ENCODE data around the gene SORBS1.

SORBS1 gene

DNA sequence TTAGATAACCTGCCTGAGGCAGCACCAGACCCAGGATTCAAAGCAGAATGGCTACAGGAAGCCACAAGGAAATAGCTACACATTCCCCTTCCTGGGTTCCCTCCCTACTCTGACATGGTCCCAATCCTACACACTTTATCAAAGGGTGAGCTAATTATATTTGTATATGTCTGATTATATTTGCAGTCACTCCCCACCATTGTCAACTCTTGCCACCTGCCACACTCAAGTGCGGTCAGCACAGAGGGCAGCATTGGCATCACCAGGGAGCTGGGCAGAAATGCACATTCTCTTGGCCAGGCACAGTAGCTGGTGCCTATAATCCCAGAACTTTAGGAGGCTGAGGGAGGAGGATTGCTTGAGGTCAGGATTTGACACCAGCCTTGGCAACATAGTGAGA lies 156.3 kb downstream of the SORBS1 start:
- H3K27ac Mint-ChIP-seq = no peak overlapping the region
- peaks cover 2% of the 10 kb centered on the region for H3K27me3 Mint-ChIP-seq
- no peak overlapping the region for H3K4me3 Mint-ChIP-seq
- intact Hi-C loops (cut with micrococcal nuclease) = no loop called here
- peaks cover 9% of the 10 kb centered on the region for H3K4me1 Mint-ChIP-seq (ENCODE audit: low read depth)
- H3K36me3 Mint-ChIP-seq (ENCODE audit: low read depth) = no peaks in the 10 kb centered on the region
- H3K9me3 Mint-ChIP-seq = no peaks in the 10 kb centered on the region

DNA sequence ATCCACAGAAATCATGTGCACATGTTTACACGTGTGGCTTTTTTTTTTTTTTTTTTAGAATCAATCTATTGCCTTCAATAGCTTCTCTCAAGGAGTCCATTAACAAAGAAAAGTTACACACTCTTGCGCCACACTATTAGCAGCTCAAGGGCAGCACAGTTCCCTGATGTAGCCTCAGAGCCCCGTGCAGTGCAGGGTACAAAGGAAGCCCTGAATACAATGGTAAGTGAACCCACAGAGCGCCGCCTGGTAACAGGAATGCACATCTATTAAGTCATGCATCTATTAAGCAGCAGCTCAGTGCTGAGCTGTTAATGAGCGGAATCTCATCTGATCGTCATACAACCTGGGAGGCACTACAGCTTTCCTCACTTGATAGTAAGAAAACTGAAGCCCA lies 156.7 kb downstream of the SORBS1 start:
- H3K4me1 Mint-ChIP-seq (ENCODE audit: low read depth) = peaks cover 9% of the 10 kb centered on the region
- peaks cover 1% of the 10 kb centered on the region for H3K27me3 Mint-ChIP-seq
- no peak overlapping the region for H3K4me3 Mint-ChIP-seq
- H3K9me3 Mint-ChIP-seq = no peaks in the 10 kb centered on the region
- no peak overlapping the region for H3K27ac Mint-ChIP-seq
- intact Hi-C loops (cut with micrococcal nuclease) = no loop called here
- no peaks in the 10 kb centered on the region for H3K36me3 Mint-ChIP-seq (ENCODE audit: low read depth)

DNA sequence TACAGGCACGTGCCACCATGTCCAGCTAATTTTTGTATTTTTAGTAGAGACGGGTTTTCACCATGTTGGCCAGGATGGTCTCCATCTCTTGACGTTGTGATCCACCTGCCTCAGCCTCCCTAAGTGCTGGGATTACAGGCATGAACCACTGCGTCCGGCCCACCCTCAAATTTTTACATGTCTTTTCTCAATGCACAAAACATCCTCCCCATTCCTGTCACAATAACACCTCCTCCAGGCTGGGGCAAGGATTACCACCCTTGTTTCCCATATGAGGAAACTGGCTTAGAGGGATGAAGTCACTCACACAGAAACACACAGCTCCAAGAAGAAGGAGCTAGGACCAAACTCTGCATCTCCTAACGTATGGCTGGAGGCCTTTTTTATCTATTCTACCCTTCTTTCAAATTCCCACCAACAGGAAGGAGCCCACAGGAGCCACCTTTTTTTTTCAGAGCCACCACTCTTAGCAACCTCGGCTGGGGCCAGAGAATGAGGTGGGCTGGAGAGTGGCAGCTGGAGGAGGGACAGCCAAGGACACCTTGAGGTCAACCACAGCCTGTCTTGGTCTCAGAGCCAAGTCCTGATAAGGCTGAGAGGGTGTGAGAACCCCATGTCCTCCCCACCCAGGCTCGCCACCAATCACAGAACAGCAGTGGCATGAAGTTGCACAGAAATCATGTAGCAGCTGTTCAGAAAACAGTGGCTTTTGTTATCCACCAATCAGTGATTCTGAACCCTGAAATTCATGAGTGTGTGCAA lies 157.3 kb downstream of the SORBS1 start:
- H3K4me3 Mint-ChIP-seq = no peak overlapping the region
- intact Hi-C loops (cut with micrococcal nuclease) = no loop called here

DNA sequence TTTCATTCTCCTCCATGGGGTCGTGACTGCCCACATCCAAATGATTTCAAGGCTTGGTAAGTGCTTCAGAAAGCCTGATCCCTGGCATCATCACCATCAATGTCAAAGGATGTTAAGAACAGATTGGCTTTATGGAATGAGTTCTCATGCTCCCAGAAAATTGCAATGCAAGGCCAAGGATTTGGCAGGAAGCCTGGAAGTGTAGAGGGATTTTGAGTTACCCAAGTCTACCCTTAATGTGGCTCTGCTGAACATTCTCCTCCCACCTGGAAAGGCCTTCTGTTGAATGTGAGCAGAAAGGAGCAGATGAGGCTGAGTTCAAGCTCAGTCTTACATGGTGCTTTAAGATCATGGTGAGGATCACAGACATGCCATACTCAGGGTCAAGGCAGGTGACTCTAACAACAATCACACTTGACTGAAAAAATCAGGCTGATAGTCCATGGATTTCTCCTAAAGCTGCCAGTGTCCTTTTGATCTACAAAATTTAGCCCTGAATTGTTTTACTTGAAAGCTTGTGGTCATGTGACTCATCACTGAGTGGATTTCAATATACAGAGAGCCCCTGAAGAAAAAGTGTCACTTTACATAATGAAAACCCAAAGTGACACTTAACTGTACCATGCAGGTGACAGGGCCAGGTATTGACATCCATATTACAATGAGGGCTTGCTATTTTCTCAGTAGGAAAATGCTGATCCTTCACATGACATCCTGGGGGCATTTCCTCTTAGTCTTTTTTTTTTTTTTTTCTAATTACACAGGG lies 159.3 kb downstream of the SORBS1 start:
- Mint-ChIP-seq H3K4me1 (ENCODE audit: low read depth) (peaks cover 14% of the 10 kb centered on the region), H3K9me3 (no peaks in the 10 kb centered on the region), H3K27ac (no peak overlapping the region), H3K36me3 (ENCODE audit: low read depth) (no peaks in the 10 kb centered on the region), H3K27me3 (peaks cover 1% of the 10 kb centered on the region), H3K4me3 (no peak overlapping the region)
- intact Hi-C loops (cut with micrococcal nuclease) = no loop called here

More for the DNA sequence above, 157.3 kb downstream of the SORBS1 start:
- Mint-ChIP-seq H3K4me1 (ENCODE audit: low read depth) (peaks cover 9% of the 10 kb centered on the region), H3K36me3 (ENCODE audit: low read depth) (no peaks in the 10 kb centered on the region), H3K27ac (no peak overlapping the region), H3K27me3 (peaks cover 1% of the 10 kb centered on the region), H3K9me3 (no peaks in the 10 kb centered on the region)

DNA sequence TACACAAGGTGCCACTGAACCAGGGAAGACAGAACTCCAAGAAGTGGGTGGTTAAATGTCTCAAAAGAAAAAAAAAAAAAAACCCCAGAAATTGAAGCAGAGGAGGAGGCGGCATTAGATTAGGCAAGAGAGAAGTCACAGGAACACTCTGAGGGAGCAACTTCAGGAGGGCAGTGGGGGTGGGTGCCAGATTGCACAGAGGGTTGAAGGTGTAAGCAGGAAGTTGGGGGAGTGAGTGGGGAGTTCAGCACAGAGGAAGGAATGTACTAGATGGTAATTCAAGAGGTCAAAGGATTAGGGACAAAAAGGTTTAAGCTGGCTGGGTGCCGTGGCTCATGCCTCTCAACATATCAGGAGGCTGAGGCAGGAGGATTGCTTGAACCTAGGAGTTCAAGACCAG lies 160.4 kb downstream of the SORBS1 start:
- peaks cover 1% of the 10 kb centered on the region for H3K27me3 Mint-ChIP-seq

DNA sequence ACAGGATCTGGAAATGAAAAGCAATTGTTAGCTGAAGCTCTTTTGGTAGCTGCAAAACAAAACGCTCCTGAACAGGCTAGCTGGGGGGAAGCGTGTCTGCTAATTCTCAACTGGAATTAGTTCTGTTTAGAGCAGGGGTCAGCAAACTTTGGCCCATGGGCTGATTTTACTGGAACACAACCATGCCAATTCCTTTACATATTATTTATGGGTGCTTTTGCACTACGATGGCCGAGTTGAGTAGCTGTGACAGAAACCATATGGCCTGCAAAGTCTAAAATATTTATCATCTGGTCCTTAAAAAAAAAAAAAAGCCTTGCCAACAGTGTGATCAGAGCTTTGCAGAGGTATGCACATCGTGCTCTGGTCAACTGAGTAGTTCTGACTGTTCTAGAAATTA lies 162.0 kb downstream of the SORBS1 start:
- Mint-ChIP-seq H3K36me3 (ENCODE audit: low read depth) (no peaks in the 10 kb centered on the region), H3K27ac (no peak overlapping the region), H3K4me1 (ENCODE audit: low read depth) (peaks cover 14% of the 10 kb centered on the region), H3K9me3 (no peaks in the 10 kb centered on the region), H3K4me3 (no peak overlapping the region), H3K27me3 (peaks cover 1% of the 10 kb centered on the region)
- intact Hi-C loops (cut with micrococcal nuclease) = no loop called here

More for the DNA sequence above, 160.4 kb downstream of the SORBS1 start:
- H3K36me3 Mint-ChIP-seq (ENCODE audit: low read depth) = no peaks in the 10 kb centered on the region
- H3K4me1 Mint-ChIP-seq (ENCODE audit: low read depth) = peaks cover 14% of the 10 kb centered on the region
- no peak overlapping the region for H3K27ac Mint-ChIP-seq
- no peak overlapping the region for H3K4me3 Mint-ChIP-seq
- intact Hi-C loops (cut with micrococcal nuclease) = no loop called here
- H3K9me3 Mint-ChIP-seq = no peaks in the 10 kb centered on the region

DNA sequence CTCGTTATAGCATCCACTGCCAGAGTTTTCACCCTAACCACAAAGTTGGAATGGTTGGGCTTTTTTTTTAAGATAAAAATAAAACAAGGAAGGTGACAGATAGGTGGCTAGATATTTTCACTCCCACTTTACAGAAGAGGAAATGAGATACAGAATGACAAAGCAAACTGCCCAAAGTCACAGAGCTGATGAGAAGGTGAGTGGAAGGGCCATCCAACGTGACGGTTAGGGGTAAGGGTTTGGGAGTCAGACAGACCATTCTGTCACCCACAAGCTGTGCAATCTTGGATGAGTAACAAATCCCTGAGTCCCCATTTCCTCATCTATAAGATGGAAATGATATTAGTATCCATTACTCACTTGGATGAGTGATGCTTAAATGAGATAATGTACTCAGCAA lies 163.4 kb downstream of the SORBS1 start:
- no peaks in the 10 kb centered on the region for H3K9me3 Mint-ChIP-seq
- H3K36me3 Mint-ChIP-seq (ENCODE audit: low read depth) = no peaks in the 10 kb centered on the region
- H3K4me3 Mint-ChIP-seq = no peak overlapping the region
- H3K27me3 Mint-ChIP-seq = peaks cover 1% of the 10 kb centered on the region
- peaks cover 14% of the 10 kb centered on the region for H3K4me1 Mint-ChIP-seq (ENCODE audit: low read depth)
- no peak overlapping the region for H3K27ac Mint-ChIP-seq
- intact Hi-C loops (cut with micrococcal nuclease) = no loop called here

DNA sequence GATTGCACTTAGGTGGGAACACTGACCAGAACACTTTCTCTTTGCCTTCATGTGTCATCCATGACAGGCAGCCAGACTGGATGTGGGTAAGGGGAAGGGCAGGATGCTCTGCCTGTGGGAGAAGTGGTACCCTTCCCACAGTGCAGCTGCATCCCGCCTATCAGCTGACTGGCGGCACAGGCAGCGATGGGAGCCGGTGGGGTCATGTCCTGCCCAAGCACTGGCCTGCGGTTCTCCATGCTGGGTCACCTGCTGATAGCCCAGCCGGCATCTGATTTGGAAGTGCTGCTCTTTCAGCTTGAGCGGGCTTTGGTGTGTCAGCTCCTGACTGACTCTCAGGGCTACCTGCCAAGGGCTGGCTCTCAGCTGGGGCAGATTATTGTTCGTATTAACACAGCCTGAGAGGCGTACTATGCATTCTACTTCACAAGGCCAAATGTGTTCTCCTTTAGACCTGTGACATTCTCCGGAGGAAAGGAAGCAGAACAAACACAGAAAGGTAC lies 165.2 kb downstream of the SORBS1 start:
- H3K4me3 Mint-ChIP-seq = no peak overlapping the region
- no peaks in the 10 kb centered on the region for H3K9me3 Mint-ChIP-seq
- H3K27ac Mint-ChIP-seq = no peak overlapping the region
- peaks cover 14% of the 10 kb centered on the region for H3K4me1 Mint-ChIP-seq (ENCODE audit: low read depth)
- intact Hi-C loops (cut with micrococcal nuclease) = no loop called here
- H3K36me3 Mint-ChIP-seq (ENCODE audit: low read depth) = no peaks in the 10 kb centered on the region
- H3K27me3 Mint-ChIP-seq = no peaks in the 10 kb centered on the region

DNA sequence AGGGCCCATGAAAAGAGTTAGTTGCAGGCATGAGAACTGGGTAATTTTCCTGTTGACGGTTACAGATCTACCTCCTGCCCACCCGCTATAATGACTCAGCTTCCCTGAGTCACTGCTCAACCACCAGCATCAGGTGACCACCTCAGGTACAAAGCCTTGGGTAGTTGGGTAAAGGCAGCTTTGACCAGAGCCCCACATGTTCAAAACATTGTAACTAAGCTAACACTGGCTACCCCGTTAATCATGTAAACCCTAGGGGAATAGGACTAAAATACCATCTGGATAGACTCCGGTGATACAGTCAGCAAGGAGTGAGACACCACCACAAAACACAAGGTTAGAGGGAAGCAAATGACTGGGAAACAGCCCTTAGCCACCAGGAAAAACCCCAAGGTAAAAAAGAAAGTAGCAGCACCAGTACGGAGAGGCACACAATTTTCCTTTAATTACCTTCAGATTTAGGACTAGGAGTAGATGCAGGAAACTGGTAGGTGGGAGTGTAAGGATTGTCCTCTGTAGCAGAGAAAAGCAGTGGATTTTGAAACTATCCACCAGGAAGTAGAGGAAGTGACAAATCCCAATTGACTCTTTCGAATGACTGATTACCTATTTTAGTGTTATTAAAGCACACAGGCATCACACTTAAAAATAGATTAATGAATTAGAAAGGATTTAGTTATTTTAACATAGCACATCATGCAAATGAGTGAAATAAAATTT lies 166.8 kb downstream of the SORBS1 start:
- Mint-ChIP-seq H3K9me3 (no peaks in the 10 kb centered on the region), H3K4me3 (no peak overlapping the region), H3K4me1 (ENCODE audit: low read depth) (peaks cover 8% of the 10 kb centered on the region), H3K27ac (no peak overlapping the region), H3K36me3 (ENCODE audit: low read depth) (no peaks in the 10 kb centered on the region), H3K27me3 (no peaks in the 10 kb centered on the region)
- intact Hi-C loops (cut with micrococcal nuclease) = no loop called here

DNA sequence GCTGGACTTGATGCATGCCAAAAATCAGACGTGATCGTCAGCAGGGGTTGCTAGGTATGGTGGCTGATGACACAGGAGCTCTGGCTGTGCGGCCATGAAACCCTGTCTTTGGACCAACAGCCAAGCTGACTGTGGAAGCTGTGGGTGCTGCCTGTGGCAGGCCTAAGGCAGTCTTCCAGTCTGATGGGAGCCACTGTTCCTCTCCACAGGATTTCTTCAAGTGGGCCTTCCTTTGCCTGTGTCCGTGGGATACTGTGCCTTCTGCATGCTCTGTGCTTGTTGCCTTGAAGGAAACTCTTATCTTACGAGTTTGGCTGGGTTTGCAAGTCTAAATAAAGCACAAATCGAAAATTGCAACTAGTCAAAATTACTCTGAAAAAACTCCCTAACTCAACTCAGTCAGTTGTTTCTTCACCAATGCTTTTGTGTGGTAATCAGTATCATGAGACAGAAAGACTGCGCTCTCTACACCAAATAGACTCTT lies 168.4 kb downstream of the SORBS1 start:
- Mint-ChIP-seq H3K4me1 (ENCODE audit: low read depth) (peaks cover 13% of the 10 kb centered on the region), H3K9me3 (no peaks in the 10 kb centered on the region), H3K27me3 (no peaks in the 10 kb centered on the region), H3K36me3 (ENCODE audit: low read depth) (no peaks in the 10 kb centered on the region), H3K27ac (no peak overlapping the region), H3K4me3 (no peak overlapping the region)
- intact Hi-C loops (cut with micrococcal nuclease) = no loop called here

DNA sequence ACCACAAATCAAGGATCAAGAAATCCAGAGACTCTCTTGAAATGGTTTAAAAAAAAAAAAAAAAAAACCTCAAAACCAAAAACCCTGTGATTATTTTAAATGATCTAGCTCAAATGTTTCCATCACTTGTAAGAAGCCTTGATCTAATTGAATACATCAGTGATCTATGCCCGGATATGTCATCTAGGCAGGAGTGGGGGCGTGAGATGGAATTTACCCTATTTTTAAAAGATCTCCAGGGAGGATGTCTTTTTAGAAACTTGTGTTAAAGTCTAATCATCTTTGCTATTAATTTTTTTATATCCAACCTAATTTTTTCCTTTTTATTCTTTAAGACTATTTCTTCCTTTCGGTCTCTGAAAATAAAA lies 169.0 kb downstream of the SORBS1 start:
- H3K4me3 Mint-ChIP-seq = no peak overlapping the region
- intact Hi-C loops (cut with micrococcal nuclease) = no loop called here
- no peak overlapping the region for H3K27ac Mint-ChIP-seq
- H3K27me3 Mint-ChIP-seq = no peaks in the 10 kb centered on the region
- no peaks in the 10 kb centered on the region for H3K36me3 Mint-ChIP-seq (ENCODE audit: low read depth)
- H3K9me3 Mint-ChIP-seq = no peaks in the 10 kb centered on the region
- H3K4me1 Mint-ChIP-seq (ENCODE audit: low read depth) = peaks cover 17% of the 10 kb centered on the region

DNA sequence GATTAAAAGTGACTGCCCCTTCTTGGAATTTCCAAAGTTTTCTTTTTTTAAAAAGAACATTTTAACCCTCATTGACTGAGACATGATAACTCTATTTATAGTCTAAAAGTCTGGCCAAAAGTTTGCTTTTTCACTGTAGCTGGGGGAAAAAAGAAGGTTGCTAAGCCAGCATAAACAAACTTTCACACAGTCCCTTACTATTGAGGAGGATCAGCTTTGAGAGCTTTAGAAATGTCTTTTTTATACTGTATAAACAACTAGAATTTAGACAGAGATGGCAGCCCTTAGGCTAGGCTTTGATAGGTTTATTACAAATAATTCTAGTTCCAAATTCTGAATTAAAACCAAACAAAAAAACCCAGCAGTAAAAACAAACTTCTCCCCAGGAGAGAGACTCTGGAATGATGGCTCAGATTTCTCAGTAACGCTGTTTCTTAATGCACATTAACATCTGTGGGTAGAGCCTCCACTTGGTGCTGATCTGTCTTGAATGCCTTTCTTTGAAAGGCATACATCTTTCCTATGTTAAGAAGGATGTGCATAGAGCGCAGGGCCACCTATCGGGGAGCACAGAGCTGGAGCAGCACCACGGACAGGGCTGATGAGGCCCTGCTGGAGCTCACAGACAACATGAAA lies 169.5 kb downstream of the SORBS1 start:
- H3K4me3 Mint-ChIP-seq = no peak overlapping the region
- H3K27me3 Mint-ChIP-seq = no peaks in the 10 kb centered on the region
- intact Hi-C loops (cut with micrococcal nuclease) = no loop called here
- H3K4me1 Mint-ChIP-seq (ENCODE audit: low read depth) = peaks cover 17% of the 10 kb centered on the region
- no peaks in the 10 kb centered on the region for H3K36me3 Mint-ChIP-seq (ENCODE audit: low read depth)
- H3K9me3 Mint-ChIP-seq = no peaks in the 10 kb centered on the region
- H3K27ac Mint-ChIP-seq = no peak overlapping the region

DNA sequence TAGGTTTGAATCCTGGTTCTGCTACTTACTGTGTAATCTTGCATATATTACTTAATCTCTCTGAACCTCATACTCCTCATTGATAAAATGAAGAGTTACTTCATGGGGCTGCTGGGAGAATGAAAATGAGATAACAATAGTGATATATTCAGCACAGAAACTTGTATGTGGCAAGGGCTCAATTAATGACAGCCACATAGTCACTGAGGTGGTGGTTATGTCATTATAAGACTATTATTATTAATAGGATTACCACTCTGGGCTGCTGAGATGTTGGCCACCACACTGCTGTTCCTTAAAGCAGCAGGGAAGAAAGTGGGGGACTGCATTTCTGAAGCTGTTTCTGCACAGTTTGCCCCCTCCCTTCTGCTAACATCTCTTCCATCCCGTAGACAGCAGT lies 170.0 kb downstream of the SORBS1 start:
- H3K27ac Mint-ChIP-seq = no peak overlapping the region
- no peaks in the 10 kb centered on the region for H3K36me3 Mint-ChIP-seq (ENCODE audit: low read depth)
- no peak overlapping the region for H3K4me3 Mint-ChIP-seq
- intact Hi-C loops (cut with micrococcal nuclease) = no loop called here
- H3K27me3 Mint-ChIP-seq = no peaks in the 10 kb centered on the region
- H3K4me1 Mint-ChIP-seq (ENCODE audit: low read depth) = peaks cover 23% of the 10 kb centered on the region
- no peaks in the 10 kb centered on the region for H3K9me3 Mint-ChIP-seq
